CD14-positive monocyte (primary cell): ENCODE data around the gene THNSL1. TPM values are rescaled to one million over a fixed set of nuclear protein-coding genes. Genes with fewer than 3 reads are reported as not detected.

Experiments
- DNase-seq, 3 donors: peaks; one replicate each; pipeline ENCODE4 v3.0.0-alpha.2; 2011 to 2022
- H2AFZ ChIP-seq: 2 replicates; pipeline ENCODE4 v1.6.0; 2012; ENCODE audit warnings: mild to moderate bottlenecking, low read depth, low read length, inconsistent platforms; ENCODE audit not compliant: insufficient read depth, poor library complexity, severe bottlenecking
- H3K27ac ChIP-seq, 2 donors: 1 replicate in 1 of 2; 2 replicates in 1 of 2; pipeline ENCODE4 v1.5.1; 2012 to 2013; ENCODE audit warnings: low read length in 2 of 2, control low read depth in 1 of 2, inconsistent platforms in 1 of 2, low read depth in 1 of 2, mild to moderate bottlenecking in 1 of 2
- H3K27me3 ChIP-seq, 2 donors: one replicate each; pipeline versions ENCODE4 v1.6.0 to v1.6.1; 2011 to 2013; ENCODE audit warnings: low read length in 2 of 2; ENCODE audit not compliant: control insufficient read depth in 2 of 2, insufficient read depth in 2 of 2
- H3K36me3 ChIP-seq, 2 donors: replicated peaks in 1 of 2; 1 replicate in 1 of 2; 2 replicates in 1 of 2; pipeline versions ENCODE4 v1.5.1 to v1.6.1; 2012 to 2013; ENCODE audit warnings: low read length in 2 of 2, control low read depth in 1 of 2, inconsistent platforms in 1 of 2, mild to moderate bottlenecking in 1 of 2; ENCODE audit not compliant: insufficient read depth in 2 of 2, control insufficient read depth in 1 of 2
- H3K4me1 ChIP-seq, 2 donors: 1 replicate in 1 of 2; 2 replicates in 1 of 2; pipeline versions ENCODE4 v1.5.1 to v1.6.1; 2012 to 2013; ENCODE audit warnings: low read length in 2 of 2, control low read depth in 1 of 2, inconsistent platforms in 1 of 2, mild to moderate bottlenecking in 1 of 2, moderate library complexity in 1 of 2; ENCODE audit not compliant: insufficient read depth in 2 of 2, control insufficient read depth in 1 of 2
- H3K4me2 ChIP-seq: replicated peaks from 2 replicates; pipeline ENCODE3; 2012; ENCODE audit warnings: low read length, moderate library complexity, mild to moderate bottlenecking; ENCODE audit not compliant: poor library complexity, severe bottlenecking; ENCODE audit errors: extremely low read depth
- H3K4me3 ChIP-seq, 3 experiments: fragments of 200-600 bp in 1 of 3; sonication (generic) in 1 of 3; replicated peaks in 1 of 3; 1 replicate in 2 of 3; 2 replicates in 1 of 3; pipeline ENCODE4 v1.5.1; 2011 to 2013; ENCODE audit warnings: low read length in 3 of 3, mild to moderate bottlenecking in 3 of 3, control low read depth in 2 of 3, low read depth in 2 of 3, inconsistent platforms in 1 of 3, moderate library complexity in 1 of 3
- H3K79me2 ChIP-seq: 2 replicates; pipeline ENCODE4 v1.6.0; 2012; ENCODE audit warnings: mild to moderate bottlenecking, control low read depth, inconsistent platforms, low read length, moderate library complexity; ENCODE audit not compliant: insufficient read depth
- H3K9ac ChIP-seq: 2 replicates; pipeline ENCODE4 v1.6.0; 2017; ENCODE audit warnings: low read length, mild to moderate bottlenecking; ENCODE audit not compliant: insufficient read depth, poor library complexity, severe bottlenecking
- H3K9me3 ChIP-seq, 2 donors: replicated peaks in 1 of 2; 1 replicate in 1 of 2; 2 replicates in 1 of 2; pipeline versions ENCODE4 v1.5.1 to v1.6.1; 2012 to 2013; ENCODE audit warnings: low read length in 2 of 2, control low read depth in 1 of 2; ENCODE audit not compliant: control insufficient read depth in 1 of 2, insufficient read depth in 1 of 2
- H4K20me1 ChIP-seq: 2 replicates; pipeline ENCODE4 v1.6.0; 2012; ENCODE audit warnings: mild to moderate bottlenecking, low read length, control low read depth, moderate library complexity; ENCODE audit not compliant: insufficient read depth
- H3K27ac Mint-ChIP-seq, 7 donors: one replicate each; pipeline ENCODE4 v1.8.0; 2020; ENCODE audit warnings: mild to moderate bottlenecking in 7 of 7, mixed read lengths in 7 of 7, moderate library complexity in 6 of 7, inconsistent platforms in 2 of 7
- H3K27me3 Mint-ChIP-seq, 3 donors: one replicate each; pipeline ENCODE4 v1.8.0; 2021 to 2022; ENCODE audit warnings: low read depth in 3 of 3, mild to moderate bottlenecking in 3 of 3, mixed read lengths in 3 of 3, moderate library complexity in 3 of 3, inconsistent platforms in 1 of 3
- H3K36me3 Mint-ChIP-seq, 2 donors: one replicate each; pipeline ENCODE4 v1.8.0; 2020; ENCODE audit warnings: mixed read lengths in 2 of 2, inconsistent platforms in 1 of 2, mild to moderate bottlenecking in 1 of 2
- H3K4me1 Mint-ChIP-seq: one replicate; pipeline ENCODE4 v1.8.0; 2020; ENCODE audit warnings: mild to moderate bottlenecking, mixed read lengths
- H3K4me3 Mint-ChIP-seq, 2 donors: one replicate each; pipeline ENCODE4 v1.8.0; 2020; ENCODE audit warnings: mild to moderate bottlenecking in 2 of 2, mixed read lengths in 2 of 2, moderate library complexity in 1 of 2
- H3K9me3 Mint-ChIP-seq, 7 donors: one replicate each; pipeline ENCODE4 v1.8.0; 2020 to 2022; ENCODE audit warnings: mixed read lengths in 7 of 7, mild to moderate bottlenecking in 6 of 7, moderate library complexity in 6 of 7, inconsistent platforms in 2 of 7
- CTCF ChIP-seq: fragments of 200-600 bp; IDR thresholded peaks from one replicate; pipeline ENCODE4 v1.8.0; 2022; ENCODE audit warnings: antibody characterized with exemption, mild to moderate bottlenecking
- WGBS: methylation state at CpG from one replicate; pipeline ENCODE4 v1.1.5; 2013; ENCODE audit warnings: missing lambda C conversion rate; ENCODE audit not compliant: insufficient coverage; 5-methylcytosine and 5-hydroxymethylcytosine counted together
- intact Hi-C, 2 donors: fragments of 100-400 bp; cut with micrococcal nuclease; formaldehyde crosslinking; loops; one replicate each; pipeline versions ENCODE4 v1.15.0 to v1.15.1; 2023
- polyA plus RNA-seq, 3 donors: library from polyadenylated mRNA; depleted of rRNA in 1 of 3; unstranded in 2 of 3; stranded (reverse) in 1 of 3; fragments of 300-500 nt in 2 of 3; fragments of >200 nt in 1 of 3; fragmentation: Illumina TruSeq in 2 of 3; gene quantifications; 1 replicate in 2 of 3; 2 replicates in 1 of 3; pipeline ENCODE4 v1.2.3, GENCODE V29; 2012 to 2021

Gene THNSL1
- polyA plus RNA-seq, 3 donors = 0.03 to 0.13 TPM; not detected in 1

GRCh38 chr10:25065761-25066476, 49.5 kb downstream of the THNSL1 start:
- Histone ChIP-seq H4K20me1 (no peaks in the 10 kb centered on the region), H3K9ac (no peak overlapping the region), H3K4me3 (no peak overlapping the region), H3K79me2 (no peaks in the 10 kb centered on the region), H2AFZ (no peak overlapping the region), H3K27ac (no peak overlapping the region), H3K4me1 (no peaks in the 10 kb centered on the region), H3K9me3 (no peaks in the 10 kb centered on the region), H3K4me2 (no peak overlapping the region), H3K36me3 (no peaks in the 10 kb centered on the region), H3K27me3 (no peaks in the 10 kb centered on the region)
- no CpG with 5 or more reads among the region's 4 CpGs for WGBS
- peaks cover 0 to 8% (median 4%) of the 10 kb centered on the region in 7 donors for H3K9me3 Mint-ChIP-seq
- TF ChIP-seq CTCF = no peak
- intact Hi-C loops = no loop called here
- no peaks in the 10 kb centered on the region for H3K36me3 Mint-ChIP-seq
- no peak for DNase-seq
- peaks cover 5 to 10% (median 9%) of the 10 kb centered on the region in 3 donors for H3K27me3 Mint-ChIP-seq
- H3K4me1 Mint-ChIP-seq = peaks cover 4% of the 10 kb centered on the region
- H3K27ac Mint-ChIP-seq = no peak overlapping the region
- H3K4me3 Mint-ChIP-seq = no peak overlapping the region

DNA sequence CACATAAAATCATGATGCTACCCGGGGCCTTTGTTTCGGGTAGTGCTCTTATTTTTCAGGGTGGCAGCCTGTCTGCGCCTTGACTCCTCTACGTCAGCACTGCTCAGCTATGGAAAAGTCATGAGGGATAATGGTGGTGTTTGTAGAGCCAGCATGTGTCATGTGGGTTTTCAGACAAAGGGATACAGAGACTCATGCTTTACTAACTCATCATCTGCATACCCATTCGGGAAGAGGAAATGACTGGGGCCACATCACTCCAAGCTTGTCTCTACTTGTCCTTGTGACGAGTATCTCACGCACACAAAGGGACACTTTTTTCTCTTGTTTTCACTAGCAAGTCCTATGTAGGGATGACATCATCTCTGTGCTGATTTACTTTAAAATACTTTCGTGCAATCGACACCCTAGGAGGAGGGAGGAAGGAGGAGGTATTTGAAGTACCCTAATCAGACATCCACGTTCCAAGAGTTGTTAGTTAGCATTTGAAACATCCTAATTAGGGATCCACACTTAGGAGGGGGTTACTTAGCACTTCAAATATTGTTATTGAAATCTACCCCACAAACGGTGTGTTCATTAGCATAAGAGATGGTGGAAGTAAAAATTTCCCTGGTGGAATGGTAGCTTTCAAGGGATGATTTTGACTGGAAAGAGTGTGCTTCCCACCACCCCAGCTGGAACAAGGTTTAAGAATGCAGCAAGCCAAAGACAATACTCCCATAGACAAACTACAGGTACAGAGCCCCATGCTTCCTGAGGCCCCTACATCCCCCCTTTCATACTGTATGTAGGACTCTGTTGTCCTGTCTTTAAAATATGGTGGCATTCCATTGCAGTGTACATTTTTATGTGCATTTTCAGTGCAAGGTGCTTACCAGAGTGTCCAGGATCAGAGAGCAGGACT, 52.0 kb downstream of the THNSL1 start:
- Mint-ChIP-seq H3K36me3 (no peaks in the 10 kb centered on the region), H3K27ac (no peak overlapping the region), H3K9me3 (peaks cover 0 to 8% (median 4%) of the 10 kb centered on the region in 7 donors), H3K4me1 (no peaks in the 10 kb centered on the region), H3K27me3 (peaks cover 0 to 3% (median 0%) of the 10 kb centered on the region in 3 donors), H3K4me3 (no peak overlapping the region)
- DNase-seq = no peak
- no peaks in the 10 kb centered on the region for H3K4me1 ChIP-seq
- no peak overlapping the region for H3K4me3 ChIP-seq
- H3K27me3 ChIP-seq = no peaks in the 10 kb centered on the region
- H3K9ac ChIP-seq = no peak overlapping the region
- H4K20me1 ChIP-seq = no peaks in the 10 kb centered on the region
- H3K4me2 ChIP-seq = no peak overlapping the region
- no peaks in the 10 kb centered on the region for H3K36me3 ChIP-seq
- no peaks in the 10 kb centered on the region for H3K9me3 ChIP-seq
- H3K27ac ChIP-seq = no peak overlapping the region
- intact Hi-C loops = no loop called here
- no peak overlapping the region for H2AFZ ChIP-seq
- H3K79me2 ChIP-seq = no peaks in the 10 kb centered on the region
- TF ChIP-seq CTCF = no peak
- WGBS = no CpG with 5 or more reads among the region's 11 CpGs
